ENCODE results near the gene MAF.

MAF gene

DNA sequence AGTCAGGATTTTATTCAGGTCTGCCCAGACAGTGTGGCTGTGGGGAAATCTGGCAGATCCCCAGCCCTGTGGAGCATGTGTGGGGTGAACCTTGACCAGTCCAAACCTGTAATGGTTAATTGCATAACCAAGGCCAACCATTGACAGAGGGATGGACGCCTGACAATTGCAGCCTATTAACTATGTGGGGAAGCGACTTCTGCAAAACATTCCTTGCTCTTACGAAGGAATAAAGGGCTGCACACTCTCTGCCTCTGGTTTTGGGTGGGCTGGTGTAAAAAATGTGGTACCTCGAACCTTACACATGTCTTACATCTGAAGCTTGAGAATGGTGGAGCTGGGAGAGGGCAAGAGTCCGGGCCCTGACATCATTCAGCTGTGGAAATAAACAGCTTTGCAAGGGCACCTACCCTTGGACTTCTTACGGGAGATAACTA lies 35.8 kb downstream of the MAF start:
- Histone ChIP-seq H2AFZ (ENCODE audit: low read depth, low read length) (no peak overlapping the region), H3K79me2 (ENCODE audit: low read length) (no peaks in the 10 kb centered on the region), H3K4me3 (ENCODE audit: low read length) (no peak overlapping the region), H3K9ac (ENCODE audit: low read length) (no peak overlapping the region), H3K27me3 (ENCODE audit: low read depth, low read length) (peaks cover 6% of the 10 kb centered on the region; the same call in 1 of the 2 replicates), H3K36me3 (replicated peaks; ENCODE audit: low read depth, low read length) (no peaks in the 10 kb centered on the region), H3K4me2 (ENCODE audit: low read length) (no peak overlapping the region), H4K20me1 (ENCODE audit: insufficient read depth, low read length) (no peaks in the 10 kb centered on the region), H3K4me1 (ENCODE audit: low read length) (no peaks in the 10 kb centered on the region), H3K27ac (ENCODE audit: low read length) (no peak overlapping the region), H3K9me3 (ENCODE audit: insufficient read depth, low read length) (no peaks in the 10 kb centered on the region)
- TF ChIP-seq, protein P1, sequence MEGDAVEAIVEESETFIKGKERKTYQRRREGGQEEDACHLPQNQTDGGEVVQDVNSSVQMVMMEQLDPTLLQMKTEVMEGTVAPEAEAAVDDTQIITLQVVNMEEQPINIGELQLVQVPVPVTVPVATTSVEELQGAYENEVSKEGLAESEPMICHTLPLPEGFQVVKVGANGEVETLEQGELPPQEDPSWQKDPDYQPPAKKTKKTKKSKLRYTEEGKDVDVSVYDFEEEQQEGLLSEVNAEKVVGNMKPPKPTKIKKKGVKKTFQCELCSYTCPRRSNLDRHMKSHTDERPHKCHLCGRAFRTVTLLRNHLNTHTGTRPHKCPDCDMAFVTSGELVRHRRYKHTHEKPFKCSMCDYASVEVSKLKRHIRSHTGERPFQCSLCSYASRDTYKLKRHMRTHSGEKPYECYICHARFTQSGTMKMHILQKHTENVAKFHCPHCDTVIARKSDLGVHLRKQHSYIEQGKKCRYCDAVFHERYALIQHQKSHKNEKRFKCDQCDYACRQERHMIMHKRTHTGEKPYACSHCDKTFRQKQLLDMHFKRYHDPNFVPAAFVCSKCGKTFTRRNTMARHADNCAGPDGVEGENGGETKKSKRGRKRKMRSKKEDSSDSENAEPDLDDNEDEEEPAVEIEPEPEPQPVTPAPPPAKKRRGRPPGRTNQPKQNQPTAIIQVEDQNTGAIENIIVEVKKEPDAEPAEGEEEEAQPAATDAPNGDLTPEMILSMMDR (IDR thresholded peaks at IDR 0.05; ENCODE audit: low read depth, low read length), result no peak
- TF ChIP-seq EZH2phosphoT487 (IDR thresholded peaks at IDR 0.05; ENCODE audit: low read depth), result no peak

DNA sequence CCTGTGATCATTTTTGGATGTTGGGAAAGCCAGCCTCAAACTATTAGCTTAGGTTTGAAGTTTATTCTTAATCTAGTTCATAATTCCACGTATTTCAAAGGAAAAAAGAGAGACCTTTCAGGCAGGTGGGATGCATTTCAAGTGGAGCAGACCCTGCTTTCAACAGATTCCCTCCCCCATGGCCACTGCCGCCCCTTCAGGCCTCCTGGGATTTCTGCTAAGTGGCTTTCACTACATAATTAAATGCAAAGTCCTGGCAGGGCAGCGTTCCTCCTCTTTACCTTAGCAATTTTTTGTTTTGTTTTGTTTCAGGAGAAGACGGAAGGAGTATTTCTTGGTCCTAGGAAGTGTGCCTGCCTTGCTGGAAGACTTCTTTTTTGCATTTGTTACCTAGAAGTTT lies 36.6 kb downstream of the MAF start:
- no peak overlapping the region for H3K4me2 ChIP-seq (ENCODE audit: low read length)
- H3K4me3 ChIP-seq (ENCODE audit: low read length), result no peak overlapping the region
- no peaks in the 10 kb centered on the region for H3K9me3 ChIP-seq (ENCODE audit: insufficient read depth, low read length)
- no peak overlapping the region for H3K27ac ChIP-seq (ENCODE audit: low read length)
- no peak overlapping the region for H2AFZ ChIP-seq (ENCODE audit: low read depth, low read length)
- peaks cover 6% of the 10 kb centered on the region for H3K27me3 ChIP-seq (ENCODE audit: low read depth, low read length)
- no peaks in the 10 kb centered on the region for H3K36me3 ChIP-seq (replicated peaks; ENCODE audit: low read depth, low read length)
- H4K20me1 ChIP-seq (ENCODE audit: insufficient read depth, low read length), result no peaks in the 10 kb centered on the region
- no peak overlapping the region for H3K9ac ChIP-seq (ENCODE audit: low read length)
- no peaks in the 10 kb centered on the region for H3K4me1 ChIP-seq (ENCODE audit: low read length)
- H3K79me2 ChIP-seq (ENCODE audit: low read length), result no peaks in the 10 kb centered on the region
- TF ChIP-seq, protein P1 (IDR thresholded peaks at IDR 0.05; ENCODE audit: low read depth, low read length), result no peak
- no peak for TF ChIP-seq EZH2phosphoT487 (IDR thresholded peaks at IDR 0.05; ENCODE audit: low read depth)

DNA sequence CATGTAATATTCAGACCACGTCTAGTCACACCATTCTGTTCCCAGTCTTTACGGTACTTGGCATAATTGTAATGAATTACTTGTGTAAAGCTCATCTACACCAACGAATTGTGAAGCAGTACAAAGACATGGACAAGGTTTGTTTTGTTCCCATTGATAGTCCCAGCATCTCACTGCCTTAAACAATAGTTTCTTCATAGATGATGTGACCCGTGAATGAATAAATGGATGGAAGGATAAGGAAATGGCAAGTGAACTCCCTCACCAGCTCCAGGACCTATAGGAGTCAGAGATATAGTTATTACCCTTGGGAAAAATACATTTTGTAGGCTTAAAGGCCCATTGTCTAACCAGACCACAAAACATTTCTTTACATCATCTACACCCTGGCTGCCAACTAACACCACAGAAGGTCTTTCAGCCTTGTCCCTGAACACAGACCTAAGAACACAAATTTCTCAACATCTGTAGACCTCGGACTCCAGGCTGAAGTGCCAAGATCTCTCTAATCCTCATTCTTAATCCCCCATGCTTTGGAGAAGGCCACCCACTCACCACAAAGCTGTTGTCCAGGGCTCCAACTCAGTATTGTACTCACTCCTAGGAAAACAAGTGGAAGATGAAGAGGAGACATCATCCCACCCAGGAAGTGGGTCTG lies 38.2 kb downstream of the MAF start:
- Histone ChIP-seq H3K36me3 (replicated peaks; ENCODE audit: low read depth, low read length) (no peaks in the 10 kb centered on the region), H2AFZ (ENCODE audit: low read depth, low read length) (no peak overlapping the region), H3K9ac (ENCODE audit: low read length) (no peak overlapping the region), H3K27me3 (ENCODE audit: low read depth, low read length) (peaks cover 6% of the 10 kb centered on the region), H3K4me2 (ENCODE audit: low read length) (no peak overlapping the region), H3K9me3 (ENCODE audit: insufficient read depth, low read length) (no peaks in the 10 kb centered on the region), H4K20me1 (ENCODE audit: insufficient read depth, low read length) (no peaks in the 10 kb centered on the region), H3K4me1 (ENCODE audit: low read length) (no peaks in the 10 kb centered on the region), H3K79me2 (ENCODE audit: low read length) (no peaks in the 10 kb centered on the region), H3K27ac (ENCODE audit: low read length) (no peak overlapping the region), H3K4me3 (ENCODE audit: low read length) (no peak overlapping the region)
- TF ChIP-seq EZH2phosphoT487 (IDR thresholded peaks at IDR 0.05; ENCODE audit: low read depth), result no peak
- TF ChIP-seq, protein P1 (IDR thresholded peaks at IDR 0.05; ENCODE audit: low read depth, low read length), result no peak

DNA sequence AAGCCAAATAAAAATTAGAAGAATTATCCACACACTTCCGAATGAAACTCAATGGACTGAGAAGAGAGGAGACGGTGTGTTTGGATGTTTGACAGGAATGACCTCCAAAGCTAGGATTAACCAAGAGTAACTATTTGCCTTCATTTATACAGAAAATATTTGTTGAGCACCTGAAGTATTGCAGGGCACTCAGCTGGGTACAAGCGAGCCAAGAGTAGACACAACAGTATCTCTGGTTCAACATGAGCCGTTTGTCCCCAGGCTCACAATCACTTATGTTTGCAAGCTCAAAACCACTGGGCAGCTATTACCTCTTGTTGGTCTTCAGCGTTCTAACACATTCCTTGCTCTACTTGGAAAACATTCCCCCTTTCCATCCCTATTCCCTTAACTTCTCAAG lies 38.8 kb downstream of the MAF start:
- Histone ChIP-seq H3K4me2 (ENCODE audit: low read length) (no peak overlapping the region), H3K79me2 (ENCODE audit: low read length) (no peaks in the 10 kb centered on the region), H2AFZ (ENCODE audit: low read depth, low read length) (no peak overlapping the region), H3K4me3 (ENCODE audit: low read length) (no peak overlapping the region), H3K9ac (ENCODE audit: low read length) (no peak overlapping the region), H4K20me1 (ENCODE audit: insufficient read depth, low read length) (no peaks in the 10 kb centered on the region), H3K9me3 (ENCODE audit: insufficient read depth, low read length) (no peaks in the 10 kb centered on the region), H3K27me3 (ENCODE audit: low read depth, low read length) (peaks cover 6% of the 10 kb centered on the region), H3K36me3 (replicated peaks; ENCODE audit: low read depth, low read length) (no peaks in the 10 kb centered on the region), H3K4me1 (ENCODE audit: low read length) (no peaks in the 10 kb centered on the region), H3K27ac (ENCODE audit: low read length) (no peak overlapping the region)
- no peak for TF ChIP-seq EZH2phosphoT487 (IDR thresholded peaks at IDR 0.05; ENCODE audit: low read depth)
- TF ChIP-seq, protein P1 (IDR thresholded peaks at IDR 0.05; ENCODE audit: low read depth, low read length), result no peak
